SU-DHL-6 (cell line): ENCODE data around the gene FBXW11.

ENCODE experiments used
- CTCF ChIP-seq: fragments of 200-600 bp; sonication (generic); IDR thresholded peaks from one replicate; pipeline ENCODE4 v1.5.1; 2017; ENCODE audit warnings: antibody characterized with exemption, mild to moderate bottlenecking, low read length, moderate library complexity; ENCODE audit not compliant: insufficient read depth, poor library complexity, severe bottlenecking
- EZH2phosphoT487 ChIP-seq: fragments of 200-600 bp; sonication (generic), shearing (Covaris generic); conservative IDR thresholded peaks from 2 replicates; pipeline ENCODE4 v1.6.1; 2018; ENCODE audit warnings: mild to moderate bottlenecking, antibody characterized with exemption, low read length, moderate library complexity, mixed read lengths

GRCh38 chr5:171871711-171872110 is 134.7 kb downstream of the FBXW11 start:
- TF ChIP-seq CTCF: no peak
- no peak for TF ChIP-seq EZH2phosphoT487
